Ovary (tissue), 9 donors: Measurements from ENCODE around the gene AKAP8L. TPM values are rescaled to one million over a fixed set of nuclear protein-coding genes. Genes with fewer than 3 reads are reported as not detected.

Experiments used
- DNase-seq, 5 donors: peaks; one replicate each; pipeline ENCODE4 v3.0.0-alpha.2; 2019 to 2020
- H3K27ac ChIP-seq, 2 donors: fragments of 200-600 bp; one replicate each; pipeline versions ENCODE4 v1.5.1 to v1.8.0; 2019 to 2022
- H3K27me3 ChIP-seq: fragments of 200-600 bp; one replicate; pipeline ENCODE4 v1.8.0; 2022
- H3K36me3 ChIP-seq: fragments of 200-600 bp; sonication (generic); one replicate; pipeline ENCODE4 v1.5.1; 2019
- H3K4me1 ChIP-seq: one replicate; pipeline ENCODE4 v1.8.1; 2013; ENCODE audit warnings: mild to moderate bottlenecking, moderate library complexity; ENCODE audit not compliant: insufficient read depth
- H3K4me3 ChIP-seq: fragments of 200-600 bp; sonication (generic); one replicate; pipeline ENCODE4 v1.5.1; 2017
- H3K9me3 ChIP-seq, 2 donors: fragments of 200-600 bp in 1 of 2; sonication (generic) in 1 of 2; one replicate each; pipeline versions ENCODE4 v1.5.1 to v1.8.1; 2013 to 2019; ENCODE audit warnings: mild to moderate bottlenecking in 1 of 2, moderate library complexity in 1 of 2
- CTCF ChIP-seq, 3 donors: fragments of 450-650 bp in 2 of 3; fragments of 200-600 bp in 1 of 3; IDR thresholded peaks; one replicate each; pipeline versions ENCODE4 v1.5.1 to v1.8.0; 2016 to 2022; ENCODE audit warnings: antibody characterized with exemption in 3 of 3, mild to moderate bottlenecking in 1 of 3
- EP300 ChIP-seq: sonication (generic); formaldehyde crosslinking; IDR thresholded peaks from one replicate; pipeline ENCODE4 v1.6.1; 2017; ENCODE audit warnings: antibody characterized with exemption
- POLR2A ChIP-seq: fragments of 450-650 bp; IDR thresholded peaks from one replicate; pipeline ENCODE4 v1.6.1; 2017; ENCODE audit warnings: antibody characterized with exemption, mild to moderate bottlenecking, moderate library complexity
- WGBS, 3 donors: extraction: QIAGEN DNeasy Blood & Tissue Kit in 1 of 3; methylation state at CpG; one replicate each; pipeline versions ENCODE4 v1.1.5 to v1.1.7; 2013 to 2017; 5-methylcytosine and 5-hydroxymethylcytosine counted together
- intact Hi-C, 4 donors: fragments of 100-400 bp; cut with DNase I; formaldehyde crosslinking; loops; one replicate each; pipeline versions ENCODE4 v1.11.0 to v1.15.1; 2022 to 2023
- polyA plus RNA-seq, 2 donors: library from polyadenylated mRNA; stranded (reverse); fragments of 200-250 nt in 1 of 2; fragments of 350-450 nt in 1 of 2; fragmentation: Illumina TruSeq in 1 of 2; extraction: RNeasy Lipid Tissue Mini Kit (QIAGEN cat#74804) in 1 of 2; gene quantifications; one replicate each; pipeline ENCODE4 v1.2.3, GENCODE V29; 2013 to 2014
- total RNA-seq, 7 donors: library from RNA; depleted of rRNA in 2 of 7; stranded (reverse); fragments of >200 nt in 2 of 7; fragmentation: NEBNext Ultra II Directional in 3 of 7; extraction: Animal tissue kit (Norgen Biotek cat#: 25700) in 3 of 7; gene quantifications; one replicate each; pipeline versions ENCODE4 v1.1.0 to v1.2.4, GENCODE V29; 2016 to 2023
- donor health status: DM: no; HTN: no; CAD: no; lungs with moderate emphysema.
- donor health status: DM: no; HTN: no; CAD: no.
- donor health status: Bipolar disorder and iron deficiency.
- donor health status: DM: yes; HTN: yes; CAD: no.
- donor health status: DM: no; HTN: no; CAD: no.
- donor health status: DM: yes; HTN: yes; CAD: no.

Gene AKAP8L
- total and polyA plus RNA-seq, 9 donors: 70.3 to 121 (median 93.0) TPM

- H3K36me3 ChIP-seq: no peaks in the 10 kb centered on the region
- no peak for TF ChIP-seq POLR2A
- TF ChIP-seq EP300: no peak
- no peak for TF ChIP-seq CTCF (IDR thresholded peaks at IDR 0.05)
- H3K9me3 ChIP-seq: no peaks in the 10 kb centered on the region
- no peaks in the 10 kb centered on the region for H3K27me3 ChIP-seq
- no peak overlapping the region for H3K27ac ChIP-seq
- WGBS, 3 donors: 81 to 82% (median 82%) methylated on average over 2 of the region's 2 CpGs
- H3K4me1 ChIP-seq: no peaks in the 10 kb centered on the region
- no peak for DNase-seq
- no peak overlapping the region for H3K4me3 ChIP-seq
- intact Hi-C loops: no loop called here
These were observed 28.0 kb downstream of the AKAP8L start for GRCh38 chr19:15390814-15391213.

- Histone ChIP-seq H3K36me3 (no peaks in the 10 kb centered on the region), H3K9me3 (no peaks in the 10 kb centered on the region), H3K27me3 (no peaks in the 10 kb centered on the region), H3K4me3 (no peak overlapping the region), H3K4me1 (peaks cover 11% of the 10 kb centered on the region), H3K27ac (no peak overlapping the region)
- DNase-seq: no peak
- intact Hi-C loops: no loop called here
- 74 to 80% (median 78%) methylated on average over 6 of the region's 6 CpGs for WGBS, 3 donors
- no peak for TF ChIP-seq EP300
- TF ChIP-seq CTCF (IDR thresholded peaks at IDR 0.05): no peak
- TF ChIP-seq POLR2A: no peak
These were observed 36.9 kb downstream of the AKAP8L start for GRCh38 chr19:15381864-15382263.

- Histone ChIP-seq H3K27ac (no peak overlapping the region), H3K36me3 (no peaks in the 10 kb centered on the region), H3K27me3 (no peaks in the 10 kb centered on the region), H3K9me3 (no peaks in the 10 kb centered on the region), H3K4me1 (peaks cover 14% of the 10 kb centered on the region), H3K4me3 (no peak overlapping the region)
- DNase-seq: no peak
- TF ChIP-seq POLR2A (no peak), CTCF (IDR thresholded peaks at IDR 0.05) (no peak), EP300 (no peak)
- intact Hi-C loops: no loop called here
- WGBS, 3 donors: 69 to 73% (median 73%) methylated on average over 2 of the region's 2 CpGs
These were observed 37.4 kb downstream of the AKAP8L start for GRCh38 chr19:15381429-15381828.

- intact Hi-C loops: loop anchor here in 1 of 4 donors (1.0 to 10.0 kb wide), 3 partner anchors 48 to 175 kb away; partner anchors contain the start of gene BRD4
- Histone ChIP-seq H3K36me3 (no peaks in the 10 kb centered on the region), H3K27me3 (no peaks in the 10 kb centered on the region), H3K4me1 (peaks cover 14% of the 10 kb centered on the region), H3K9me3 (no peaks in the 10 kb centered on the region), H3K4me3 (peak overlapping the region; percentile 97), H3K27ac (peak overlapping the region; percentile 63 to 66)
- WGBS, 3 donors: 2 to 3% (median 2%) methylated on average over 21 to 56 of the region's 56 CpGs
- TF ChIP-seq EP300 (no peak), POLR2A (no peak), CTCF (IDR thresholded peaks at IDR 0.05) (no peak)
- DNase-seq: peak in 1 of 5 donors; percentile 48
These were observed 38.7 kb downstream of the AKAP8L start for GRCh38 chr19:15379999-15380647.
